Measurements from ENCODE around the gene SPINT3. TPM values are rescaled to one million over a fixed set of nuclear protein-coding genes. Genes with fewer than 3 reads are reported as not detected.

SPINT3 gene
- total RNA-seq, 4 donors from 2014 or later: not detected

DNA sequence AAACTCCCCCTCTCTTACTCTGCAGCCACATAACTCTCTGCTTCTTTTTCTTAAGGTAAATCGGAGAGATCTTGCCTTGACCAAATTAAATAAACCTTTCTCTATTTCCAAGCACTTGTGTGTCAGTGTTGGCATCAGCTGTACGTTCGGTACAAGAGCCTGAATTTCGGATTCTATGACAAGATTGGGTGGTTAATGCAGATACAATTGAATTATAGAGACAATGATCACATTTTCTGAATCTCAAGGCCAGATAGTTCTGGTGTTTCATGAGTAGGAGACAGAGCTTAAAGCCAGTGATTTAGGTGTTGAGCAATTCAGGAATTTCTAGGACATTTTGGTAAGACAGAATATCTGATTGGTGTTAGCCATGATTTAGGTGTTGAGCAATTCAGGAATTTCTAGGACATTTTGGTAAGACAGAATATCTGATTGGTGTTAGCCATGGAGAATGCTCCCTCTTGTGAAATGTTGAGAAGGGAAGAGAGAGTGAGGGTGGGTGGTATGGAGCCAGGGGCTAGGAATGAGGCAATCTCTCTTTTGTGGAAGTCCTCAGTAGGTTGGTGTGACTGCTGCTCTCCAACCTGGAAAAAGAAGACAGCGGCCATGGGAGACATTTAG, 5.1 kb downstream of the SPINT3 start:
- TF ChIP-seq, protein P1, sequence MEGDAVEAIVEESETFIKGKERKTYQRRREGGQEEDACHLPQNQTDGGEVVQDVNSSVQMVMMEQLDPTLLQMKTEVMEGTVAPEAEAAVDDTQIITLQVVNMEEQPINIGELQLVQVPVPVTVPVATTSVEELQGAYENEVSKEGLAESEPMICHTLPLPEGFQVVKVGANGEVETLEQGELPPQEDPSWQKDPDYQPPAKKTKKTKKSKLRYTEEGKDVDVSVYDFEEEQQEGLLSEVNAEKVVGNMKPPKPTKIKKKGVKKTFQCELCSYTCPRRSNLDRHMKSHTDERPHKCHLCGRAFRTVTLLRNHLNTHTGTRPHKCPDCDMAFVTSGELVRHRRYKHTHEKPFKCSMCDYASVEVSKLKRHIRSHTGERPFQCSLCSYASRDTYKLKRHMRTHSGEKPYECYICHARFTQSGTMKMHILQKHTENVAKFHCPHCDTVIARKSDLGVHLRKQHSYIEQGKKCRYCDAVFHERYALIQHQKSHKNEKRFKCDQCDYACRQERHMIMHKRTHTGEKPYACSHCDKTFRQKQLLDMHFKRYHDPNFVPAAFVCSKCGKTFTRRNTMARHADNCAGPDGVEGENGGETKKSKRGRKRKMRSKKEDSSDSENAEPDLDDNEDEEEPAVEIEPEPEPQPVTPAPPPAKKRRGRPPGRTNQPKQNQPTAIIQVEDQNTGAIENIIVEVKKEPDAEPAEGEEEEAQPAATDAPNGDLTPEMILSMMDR (IDR thresholded peaks at IDR 0.05; ENCODE audit: low read depth): no peak

- TF ChIP-seq, protein P1 (IDR thresholded peaks at IDR 0.05; ENCODE audit: low read depth): no peak
Measured at GRCh38 chr20:45509091-45509490, 6.3 kb downstream of the SPINT3 start.

GRCh38 chr20:45508068-45508886, 7.1 kb downstream of the SPINT3 start:
- TF ChIP-seq, protein P1 (IDR thresholded peaks at IDR 0.05; ENCODE audit: low read depth): no peak

- TF ChIP-seq, protein P1 (IDR thresholded peaks at IDR 0.05; ENCODE audit: low read depth): no peak
Measured at GRCh38 chr20:45507011-45507820, 8.2 kb downstream of the SPINT3 start.

DNA sequence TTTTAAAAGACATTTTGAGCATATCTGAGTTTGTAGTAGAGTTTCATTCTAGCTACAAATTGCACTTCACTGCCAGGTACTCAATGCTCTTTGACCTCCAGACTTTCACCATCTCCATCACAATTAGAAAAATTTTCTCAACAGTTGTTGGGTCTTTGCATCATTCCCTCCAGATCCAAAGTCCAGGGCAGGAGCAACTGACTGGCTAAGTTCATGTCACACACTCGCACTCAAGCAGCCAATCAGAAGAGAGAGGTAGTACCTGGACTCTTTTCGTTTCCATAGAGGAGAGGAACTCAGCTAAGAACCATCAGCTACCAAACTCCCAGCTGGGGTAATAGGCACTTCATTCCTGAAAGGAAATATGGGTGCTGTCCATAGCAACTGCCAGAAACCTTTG, 9.0 kb downstream of the SPINT3 start:
- TF ChIP-seq, protein P1 (IDR thresholded peaks at IDR 0.05; ENCODE audit: low read depth): no peak

DNA sequence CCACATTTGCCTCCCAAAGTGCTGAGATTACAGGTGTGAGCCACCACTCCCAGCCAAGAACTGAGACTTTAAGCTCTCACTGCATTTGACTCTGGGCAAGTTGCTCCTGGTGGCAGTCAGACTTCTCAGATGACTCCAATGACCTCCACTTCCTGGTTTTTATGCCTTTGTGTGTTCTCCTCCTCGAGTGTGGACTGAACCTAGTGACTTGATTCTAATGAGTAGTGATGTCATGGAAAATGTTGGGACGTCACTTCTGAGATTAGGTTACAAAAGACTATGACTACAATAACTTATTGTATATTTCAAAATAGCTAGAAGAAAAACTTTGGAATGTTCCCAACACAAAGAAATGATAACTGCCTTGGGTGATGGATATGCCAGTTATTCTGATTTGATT, 12.0 kb downstream of the SPINT3 start:
- TF ChIP-seq, protein P1 (IDR thresholded peaks at IDR 0.05; ENCODE audit: low read depth): no peak

GRCh38 chr20:45502561-45502960, 12.9 kb downstream of the SPINT3 start:
- TF ChIP-seq, protein P1 (IDR thresholded peaks at IDR 0.05; ENCODE audit: low read depth): no peak

Measured in subcutaneous adipose tissue (tissue), 4 donors.